Measurements from ENCODE around the gene ITIH4.

ITIH4 gene

DNA sequence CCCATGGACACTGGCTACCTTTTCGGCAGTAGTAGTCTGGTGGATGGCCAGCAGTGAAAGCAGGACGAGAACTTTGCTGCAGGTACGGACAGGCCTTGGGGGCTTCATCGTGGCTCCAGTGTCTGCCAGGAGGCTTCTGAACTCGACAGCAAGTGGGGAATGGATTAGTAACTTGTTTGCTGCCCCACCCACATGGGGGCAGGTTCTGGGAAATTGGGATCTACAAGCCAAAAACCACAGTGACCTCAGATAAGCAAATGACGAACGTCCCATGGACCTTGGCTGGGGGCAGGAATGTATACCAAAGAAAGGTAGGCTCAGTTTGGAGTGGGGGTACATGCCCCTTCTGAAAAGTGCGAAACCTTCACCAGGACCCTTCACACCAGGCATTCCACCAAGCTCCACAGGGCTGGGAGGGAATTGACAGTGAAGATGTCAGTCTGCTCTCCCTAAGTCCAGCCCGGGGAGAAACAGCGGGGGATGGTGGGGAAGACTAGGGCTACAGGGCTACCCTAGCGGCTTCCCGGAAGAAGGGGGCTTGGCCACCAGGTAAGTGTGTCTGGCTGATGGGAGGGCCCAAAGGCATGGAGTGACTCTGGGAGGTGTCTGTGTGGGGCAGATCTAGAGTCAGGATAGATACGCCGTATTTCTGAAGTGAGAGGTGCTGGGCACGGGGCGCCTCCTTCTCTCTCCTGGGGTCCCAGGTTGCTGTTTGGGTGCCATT, at the start of gene ITIH4:
ITIH4 (minus strand) TSS at position 138 of the 724 bp plus-strand sequence; CDS start at position 108, 30 bp downstream.
- TF ChIP-seq FOXM1 (IDR thresholded peaks at IDR 0.05; ENCODE audit: borderline replicate concordance, low read depth), result no peak
- TF ChIP-seq, protein P1, sequence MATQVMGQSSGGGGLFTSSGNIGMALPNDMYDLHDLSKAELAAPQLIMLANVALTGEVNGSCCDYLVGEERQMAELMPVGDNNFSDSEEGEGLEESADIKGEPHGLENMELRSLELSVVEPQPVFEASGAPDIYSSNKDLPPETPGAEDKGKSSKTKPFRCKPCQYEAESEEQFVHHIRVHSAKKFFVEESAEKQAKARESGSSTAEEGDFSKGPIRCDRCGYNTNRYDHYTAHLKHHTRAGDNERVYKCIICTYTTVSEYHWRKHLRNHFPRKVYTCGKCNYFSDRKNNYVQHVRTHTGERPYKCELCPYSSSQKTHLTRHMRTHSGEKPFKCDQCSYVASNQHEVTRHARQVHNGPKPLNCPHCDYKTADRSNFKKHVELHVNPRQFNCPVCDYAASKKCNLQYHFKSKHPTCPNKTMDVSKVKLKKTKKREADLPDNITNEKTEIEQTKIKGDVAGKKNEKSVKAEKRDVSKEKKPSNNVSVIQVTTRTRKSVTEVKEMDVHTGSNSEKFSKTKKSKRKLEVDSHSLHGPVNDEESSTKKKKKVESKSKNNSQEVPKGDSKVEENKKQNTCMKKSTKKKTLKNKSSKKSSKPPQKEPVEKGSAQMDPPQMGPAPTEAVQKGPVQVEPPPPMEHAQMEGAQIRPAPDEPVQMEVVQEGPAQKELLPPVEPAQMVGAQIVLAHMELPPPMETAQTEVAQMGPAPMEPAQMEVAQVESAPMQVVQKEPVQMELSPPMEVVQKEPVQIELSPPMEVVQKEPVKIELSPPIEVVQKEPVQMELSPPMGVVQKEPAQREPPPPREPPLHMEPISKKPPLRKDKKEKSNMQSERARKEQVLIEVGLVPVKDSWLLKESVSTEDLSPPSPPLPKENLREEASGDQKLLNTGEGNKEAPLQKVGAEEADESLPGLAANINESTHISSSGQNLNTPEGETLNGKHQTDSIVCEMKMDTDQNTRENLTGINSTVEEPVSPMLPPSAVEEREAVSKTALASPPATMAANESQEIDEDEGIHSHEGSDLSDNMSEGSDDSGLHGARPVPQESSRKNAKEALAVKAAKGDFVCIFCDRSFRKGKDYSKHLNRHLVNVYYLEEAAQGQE (IDR thresholded peaks at IDR 0.05; ENCODE audit: low read depth), result no peak
- TF ChIP-seq TCF12 (IDR thresholded peaks at IDR 0.05; ENCODE audit: low read depth), result no peak
- no peak for TF ChIP-seq EP300 (IDR thresholded peaks at IDR 0.05; ENCODE audit: borderline replicate concordance)

DNA sequence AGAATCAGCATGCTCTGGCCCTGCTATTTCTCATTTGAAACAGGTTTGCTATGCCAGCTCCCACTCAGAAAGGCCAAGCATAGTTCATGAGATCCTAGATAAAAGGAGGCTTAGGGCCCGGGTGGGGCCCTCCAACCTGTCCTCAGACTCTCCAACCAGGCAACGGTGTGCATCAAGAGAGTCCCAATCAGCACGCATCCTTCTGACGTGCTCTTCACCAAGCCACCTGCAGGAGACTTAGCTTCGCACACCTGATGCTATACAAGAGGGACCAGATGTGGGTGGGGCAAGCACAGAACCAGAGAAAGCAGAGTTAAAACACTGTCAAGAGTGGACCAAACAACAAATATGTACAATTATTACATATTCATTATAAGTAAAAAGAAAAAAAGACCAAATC, 49.6 kb upstream of the ITIH4 start:
- no peak for TF ChIP-seq CEBPB (IDR thresholded peaks at IDR 0.05)
- TF ChIP-seq EGR1 (IDR thresholded peaks at IDR 0.05), result no peak
- TF ChIP-seq CREB1 (IDR thresholded peaks at IDR 0.05; ENCODE audit: low read depth), result no peak
- no peak for TF ChIP-seq RAD21 (IDR thresholded peaks at IDR 0.05; ENCODE audit: low read depth)
- TF ChIP-seq, protein P2, sequence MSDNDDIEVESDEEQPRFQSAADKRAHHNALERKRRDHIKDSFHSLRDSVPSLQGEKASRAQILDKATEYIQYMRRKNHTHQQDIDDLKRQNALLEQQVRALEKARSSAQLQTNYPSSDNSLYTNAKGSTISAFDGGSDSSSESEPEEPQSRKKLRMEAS (IDR thresholded peaks at IDR 0.05), result no peak
- no peak for TF ChIP-seq FOXM1 (IDR thresholded peaks at IDR 0.05; ENCODE audit: borderline replicate concordance, low read depth)
- no peak for TF ChIP-seq NFIC (IDR thresholded peaks at IDR 0.05)
- TF ChIP-seq, protein P3, sequence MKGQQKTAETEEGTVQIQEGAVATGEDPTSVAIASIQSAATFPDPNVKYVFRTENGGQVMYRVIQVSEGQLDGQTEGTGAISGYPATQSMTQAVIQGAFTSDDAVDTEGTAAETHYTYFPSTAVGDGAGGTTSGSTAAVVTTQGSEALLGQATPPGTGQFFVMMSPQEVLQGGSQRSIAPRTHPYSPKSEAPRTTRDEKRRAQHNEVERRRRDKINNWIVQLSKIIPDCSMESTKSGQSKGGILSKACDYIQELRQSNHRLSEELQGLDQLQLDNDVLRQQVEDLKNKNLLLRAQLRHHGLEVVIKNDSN (IDR thresholded peaks at IDR 0.05), result no peak
- TF ChIP-seq ZBTB7A (IDR thresholded peaks at IDR 0.05; ENCODE audit: low read depth), result no peak
- no peak for TF ChIP-seq TCF12 (IDR thresholded peaks at IDR 0.05; ENCODE audit: low read depth)
- TF ChIP-seq EP300 (IDR thresholded peaks at IDR 0.05; ENCODE audit: borderline replicate concordance), result no peak
- TF ChIP-seq TEAD4 (IDR thresholded peaks at IDR 0.05), result no peak
- TF ChIP-seq, protein P1 (IDR thresholded peaks at IDR 0.05; ENCODE audit: low read depth), result no peak
- TF ChIP-seq YY1 (IDR thresholded peaks at IDR 0.05; ENCODE audit: low read depth), result no peak
- TF ChIP-seq TAF1 (IDR thresholded peaks at IDR 0.05; ENCODE audit: low read depth), result no peak

DNA sequence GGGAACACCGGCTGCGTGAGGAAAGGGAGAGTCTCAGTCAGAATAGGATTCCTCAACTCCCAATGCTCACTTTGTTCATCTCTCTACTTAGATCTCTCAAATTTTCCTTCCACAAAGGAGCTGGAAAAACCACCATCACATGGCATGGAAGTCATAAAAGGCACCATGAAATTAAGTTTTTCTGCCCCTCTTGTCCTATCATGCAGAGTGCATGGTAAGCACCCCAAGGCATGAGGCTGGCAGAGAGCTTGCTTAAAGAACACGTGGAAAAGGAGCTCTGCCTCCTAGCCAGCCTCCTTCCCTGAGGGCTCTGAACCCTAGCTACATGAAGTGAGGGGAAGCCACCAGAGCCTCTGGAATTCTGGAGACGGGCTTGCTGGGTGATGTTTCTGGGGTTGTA, 49.1 kb upstream of the ITIH4 start:
- TF ChIP-seq, protein P2 (IDR thresholded peaks at IDR 0.05), result no peak
- TF ChIP-seq CEBPB (IDR thresholded peaks at IDR 0.05) (no peak), YY1 (IDR thresholded peaks at IDR 0.05; ENCODE audit: low read depth) (no peak), TAF1 (IDR thresholded peaks at IDR 0.05; ENCODE audit: low read depth) (no peak), EP300 (IDR thresholded peaks at IDR 0.05; ENCODE audit: borderline replicate concordance) (no peak), NFIC (IDR thresholded peaks at IDR 0.05) (no peak), RAD21 (IDR thresholded peaks at IDR 0.05; ENCODE audit: low read depth) (no peak), EGR1 (IDR thresholded peaks at IDR 0.05) (no peak), FOXM1 (IDR thresholded peaks at IDR 0.05; ENCODE audit: borderline replicate concordance, low read depth) (no peak), CREB1 (IDR thresholded peaks at IDR 0.05; ENCODE audit: low read depth) (no peak), ZBTB7A (IDR thresholded peaks at IDR 0.05; ENCODE audit: low read depth) (no peak), TCF12 (IDR thresholded peaks at IDR 0.05; ENCODE audit: low read depth) (no peak), TEAD4 (IDR thresholded peaks at IDR 0.05) (no peak)
- TF ChIP-seq, protein P1 (IDR thresholded peaks at IDR 0.05; ENCODE audit: low read depth), result no peak
- TF ChIP-seq, protein P3 (IDR thresholded peaks at IDR 0.05), result no peak

DNA sequence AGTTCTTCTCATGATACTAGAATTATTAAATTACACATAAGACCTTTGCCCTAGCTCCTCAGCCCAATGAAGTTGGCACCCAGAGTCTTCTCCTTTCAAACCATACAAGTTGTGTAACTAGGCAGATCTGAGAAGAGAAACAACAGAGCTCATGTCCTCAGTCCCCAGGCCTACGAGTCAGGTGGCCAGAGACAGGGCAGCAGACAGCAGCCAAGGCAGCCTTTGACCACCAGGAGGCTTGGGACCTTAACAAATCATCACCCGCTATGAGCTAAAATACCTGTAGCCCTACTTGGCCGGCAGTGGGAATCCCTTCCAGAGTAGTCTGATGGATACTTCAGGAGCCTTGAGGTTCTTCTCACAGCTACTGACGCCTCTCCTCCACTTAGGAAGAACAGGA, 48.6 kb upstream of the ITIH4 start:
- TF ChIP-seq, protein P1 (IDR thresholded peaks at IDR 0.05; ENCODE audit: low read depth), result no peak
- no peak for TF ChIP-seq EP300 (IDR thresholded peaks at IDR 0.05; ENCODE audit: borderline replicate concordance)
- no peak for TF ChIP-seq TEAD4 (IDR thresholded peaks at IDR 0.05)
- TF ChIP-seq ZBTB7A (IDR thresholded peaks at IDR 0.05; ENCODE audit: low read depth), result no peak
- no peak for TF ChIP-seq EGR1 (IDR thresholded peaks at IDR 0.05)
- no peak for TF ChIP-seq TAF1 (IDR thresholded peaks at IDR 0.05; ENCODE audit: low read depth)
- no peak for TF ChIP-seq TCF12 (IDR thresholded peaks at IDR 0.05; ENCODE audit: low read depth)
- TF ChIP-seq, protein P3 (IDR thresholded peaks at IDR 0.05), result no peak

Data from Ishikawa (cell line).